Endodermal cell (in vitro differentiated cells): ENCODE measurements around the gene RGS4. TPM values are rescaled to one million over a fixed set of nuclear protein-coding genes. Genes with fewer than 3 reads are reported as not detected.

Experiments
- DNase-seq: peaks from one replicate; pipeline ENCODE4 v3.0.0-alpha.2; 2017
- H3K27ac ChIP-seq: 2 replicates; pipeline ENCODE4 v1.5.1; 2013; ENCODE audit warnings: mild to moderate bottlenecking, low read depth, low read length, moderate library complexity
- H3K27me3 ChIP-seq: 2 replicates; pipeline ENCODE4 v1.6.1; 2013; ENCODE audit warnings: mild to moderate bottlenecking, low read length, moderate library complexity; ENCODE audit not compliant: insufficient read depth, control insufficient read depth, poor library complexity, severe bottlenecking
- H3K36me3 ChIP-seq: 2 replicates; pipeline ENCODE4 v1.7.0; 2013; ENCODE audit warnings: mild to moderate bottlenecking, low read length, moderate library complexity; ENCODE audit not compliant: control insufficient read depth, insufficient read depth
- H3K4me1 ChIP-seq: one replicate; pipeline ENCODE4 v1.7.0; 2013; ENCODE audit warnings: low read length; ENCODE audit not compliant: control insufficient read depth, insufficient read depth
- H3K4me3 ChIP-seq: 2 replicates; pipeline ENCODE4 v1.5.1; 2013; ENCODE audit warnings: mild to moderate bottlenecking, low read length, moderate library complexity
- H3K9ac ChIP-seq: 2 replicates; pipeline ENCODE4 v1.6.1; 2013; ENCODE audit warnings: mild to moderate bottlenecking, low read length, moderate library complexity; ENCODE audit not compliant: poor library complexity, severe bottlenecking; ENCODE audit errors: extremely low read depth
- H3K9me3 ChIP-seq: 2 replicates; pipeline ENCODE4 v1.6.1; 2013; ENCODE audit warnings: mild to moderate bottlenecking, low read length, moderate library complexity; ENCODE audit not compliant: control insufficient read depth
- H3K27ac Mint-ChIP-seq: 2 replicates; pipeline ENCODE4 v1.8.0; 2020; ENCODE audit warnings: mixed read lengths
- H3K27me3 Mint-ChIP-seq: 2 replicates; pipeline ENCODE4 v1.8.0; 2021; ENCODE audit warnings: mild to moderate bottlenecking, mixed read lengths; ENCODE audit not compliant: insufficient read depth
- H3K36me3 Mint-ChIP-seq: 2 replicates; pipeline ENCODE4 v1.8.0; 2020; ENCODE audit warnings: low read depth, mixed read lengths
- H3K4me1 Mint-ChIP-seq: 2 replicates; pipeline ENCODE4 v1.8.0; 2020; ENCODE audit warnings: mixed read lengths
- H3K4me3 Mint-ChIP-seq: 2 replicates; pipeline ENCODE4 v1.8.0; 2020; ENCODE audit warnings: mild to moderate bottlenecking, moderate library complexity, mixed read lengths
- H3K9me3 Mint-ChIP-seq: 2 replicates; pipeline ENCODE4 v1.8.0; 2020; ENCODE audit warnings: mild to moderate bottlenecking, mixed read lengths
- CTCF ChIP-seq: fragments of 200-600 bp; sonication (generic); conservative IDR thresholded peaks from 2 replicates; pipeline ENCODE4 v1.5.0; 2021; ENCODE audit warnings: antibody characterized with exemption, mild to moderate bottlenecking
- WGBS, 2 experiments: methylation state at CpG; one replicate each; pipeline versions ENCODE4 v1.1.5 to v1.1.7; 2013; ENCODE audit warnings: missing lambda C conversion rate in 2 of 2, mixed read lengths in 1 of 2; ENCODE audit not compliant: insufficient coverage in 1 of 2, insufficient read length in 1 of 2; 5-methylcytosine and 5-hydroxymethylcytosine counted together
- total RNA-seq, 2 donors: library from RNA; stranded (reverse); fragmentation: NEBNext Ultra II Directional in 1 of 2; extraction: Animal tissue kit (Norgen Biotek cat#: 25700) in 1 of 2; gene quantifications; 2 replicates in 1 of 2; 3 replicates in 1 of 2; pipeline ENCODE4 v1.2.1, GENCODE V29; 2021

The RGS4 gene
- total RNA-seq, 2 donors from 2014 or later = 0.48 to 0.51 TPM

- H3K27ac Mint-ChIP-seq = no peak overlapping the region
- DNase-seq = no peak
- H3K4me3 ChIP-seq = no peak overlapping the region
- WGBS, 2 experiments = 75 to 100% methylated on average over 1 of the region's 1 CpG
- H3K9me3 Mint-ChIP-seq = no peaks in the 10 kb centered on the region
- no peaks in the 10 kb centered on the region for H3K36me3 Mint-ChIP-seq
- H3K27me3 ChIP-seq = no peaks in the 10 kb centered on the region
- H3K4me1 Mint-ChIP-seq = no peaks in the 10 kb centered on the region
- no peak overlapping the region for H3K9ac ChIP-seq
- no peaks in the 10 kb centered on the region for H3K36me3 ChIP-seq
- no peak overlapping the region for H3K27ac ChIP-seq
- H3K4me3 Mint-ChIP-seq = no peak overlapping the region
- H3K27me3 Mint-ChIP-seq = no peaks in the 10 kb centered on the region
- no peak for TF ChIP-seq CTCF
- H3K4me1 ChIP-seq = no peaks in the 10 kb centered on the region
- no peaks in the 10 kb centered on the region for H3K9me3 ChIP-seq
Measured at GRCh38 chr1:163102590-163102989, 33.4 kb downstream of the RGS4 start.

- Histone ChIP-seq H3K4me3 (no peak overlapping the region), H3K9me3 (no peaks in the 10 kb centered on the region), H3K9ac (no peak overlapping the region), H3K4me1 (no peaks in the 10 kb centered on the region), H3K36me3 (no peaks in the 10 kb centered on the region), H3K27me3 (no peaks in the 10 kb centered on the region), H3K27ac (no peak overlapping the region)
- Mint-ChIP-seq H3K9me3 (peaks cover 15% of the 10 kb centered on the region), H3K27ac (no peak overlapping the region), H3K27me3 (no peaks in the 10 kb centered on the region), H3K4me1 (no peaks in the 10 kb centered on the region), H3K4me3 (no peak overlapping the region), H3K36me3 (no peaks in the 10 kb centered on the region)
- 94 to 96% methylated on average over 3 to 4 of the region's 4 CpGs for WGBS, 2 experiments
- no peak for DNase-seq
- no peak for TF ChIP-seq CTCF
Measured at GRCh38 chr1:163104385-163105099, 35.4 kb downstream of the RGS4 start.

- no peak for DNase-seq
- WGBS, 2 experiments = 90 to 91% methylated on average over 2 of the region's 2 CpGs
- Histone ChIP-seq H3K4me3 (no peak overlapping the region), H3K36me3 (no peaks in the 10 kb centered on the region), H3K27me3 (no peaks in the 10 kb centered on the region), H3K27ac (no peak overlapping the region), H3K4me1 (no peaks in the 10 kb centered on the region), H3K9me3 (no peaks in the 10 kb centered on the region), H3K9ac (no peak overlapping the region)
- H3K9me3 Mint-ChIP-seq = peaks cover 23% of the 10 kb centered on the region
- no peak overlapping the region for H3K4me3 Mint-ChIP-seq
- TF ChIP-seq CTCF = no peak
- no peak overlapping the region for H3K27ac Mint-ChIP-seq
- H3K4me1 Mint-ChIP-seq = no peaks in the 10 kb centered on the region
- H3K27me3 Mint-ChIP-seq = no peaks in the 10 kb centered on the region
- H3K36me3 Mint-ChIP-seq = peaks cover 5% of the 10 kb centered on the region
Measured at GRCh38 chr1:163106364-163106987, 37.3 kb downstream of the RGS4 start.
